Amniotic stem cell (primary cell): Measurements from ENCODE around the gene COPA.
"Not testable (repeated sequence)": the region's sequence is repeated elsewhere in the genome, so short reads cannot be mapped to it uniquely, and the experiment has no call there.

Experiments used
- DNase-seq: peaks from one replicate; lab custom pipeline; 2025; lab: John Stamatoyannopoulos, UW

COPA gene

GRCh38 chr1:160325252-160325651, 17.8 kb downstream of the COPA start:
- DNase-seq: no peak

- no peak for DNase-seq
Observed at GRCh38 chr1:160322831-160323230, 20.2 kb downstream of the COPA start.

- DNase-seq: no peak
Observed at GRCh38 chr1:160315359-160315758, 27.7 kb downstream of the COPA start.

GRCh38 chr1:160309571-160309970, 33.5 kb downstream of the COPA start:
- no peak for DNase-seq

- DNase-seq: peak; percentile 35
Observed at GRCh38 chr1:160309185-160309557, 33.9 kb downstream of the COPA start.

- no peak for DNase-seq
Observed at GRCh38 chr1:160308451-160309184, 34.4 kb downstream of the COPA start.

GRCh38 chr1:160307118-160307791, 35.8 kb downstream of the COPA start:
- no peak for DNase-seq

- no peak for DNase-seq
Observed at GRCh38 chr1:160300173-160300572, 42.9 kb downstream of the COPA start.

GRCh38 chr1:160296036-160296435, 47.0 kb downstream of the COPA start:
- no peak for DNase-seq

- no peak for DNase-seq
Observed at GRCh38 chr1:160293020-160293968, 49.8 kb downstream of the COPA start.

- DNase-seq: peak; percentile 21
Observed at GRCh38 chr1:160291248-160292220, 51.5 kb downstream of the COPA start.

GRCh38 chr1:160287769-160288168, 55.3 kb downstream of the COPA start:
- DNase-seq: not testable (repeated sequence)

- no peak for DNase-seq
Observed at GRCh38 chr1:160285506-160285905, 57.5 kb downstream of the COPA start.

GRCh38 chr1:160284782-160285344, 58.2 kb downstream of the COPA start, which contains the start of gene PEX19:
PEX19 (minus strand) TSS chr1:160285133; CDS start chr1:160285124, 9 bp downstream.
- peak; percentile 87 for DNase-seq

- peak; percentile 9 for DNase-seq
Observed at GRCh38 chr1:160284220-160284781, 58.7 kb downstream of the COPA start.

- DNase-seq: no peak
Observed at GRCh38 chr1:160282807-160283206, 60.2 kb downstream of the COPA start.

GRCh38 chr1:160277987-160278386, 65.1 kb downstream of the COPA start:
- no peak for DNase-seq

GRCh38 chr1:160277330-160277729, 65.7 kb downstream of the COPA start:
- DNase-seq: no peak

- DNase-seq: no peak
Observed at GRCh38 chr1:160271025-160271424, 72.0 kb downstream of the COPA start.

GRCh38 chr1:160267284-160267991, 75.6 kb downstream of the COPA start:
- no peak for DNase-seq
